GM11168 (cell line): Measurements from ENCODE around the gene NELL1.

Source experiments
- in situ Hi-C: fragments of 300-500 bp; cut with MboI; formaldehyde crosslinking; loops from one replicate; pipeline ENCODE4 v1.12.0; 2022; ENCODE audit warnings: low sequenced_read_pairs; ENCODE audit not compliant: unreplicated experiment

NELL1 gene

GRCh38 chr11:21501245-21501644, 831.9 kb downstream of the NELL1 start:
- in situ Hi-C loops, result loop anchor here (25.0 kb wide), 1 partner anchor 839 kb away; the partner anchor contains the start of gene NELL1

- in situ Hi-C loops, result loop anchor here (25.0 kb wide), 1 partner anchor 843 kb away; the partner anchor contains the start of gene NELL1
Measured at GRCh38 chr11:21505070-21505469, 835.7 kb downstream of the NELL1 start.

GRCh38 chr11:21511835-21512440, 842.6 kb downstream of the NELL1 start:
- in situ Hi-C loops, result loop anchor here (25.0 kb wide), 1 partner anchor 850 kb away; the partner anchor contains the start of gene NELL1

- in situ Hi-C loops, result loop anchor here (25.0 kb wide), 1 partner anchor 852 kb away; the partner anchor contains the start of gene NELL1
Measured at GRCh38 chr11:21514316-21514715, 844.9 kb downstream of the NELL1 start.

GRCh38 chr11:21520244-21520643, 850.9 kb downstream of the NELL1 start:
- in situ Hi-C loops, result loop anchor here (25.0 kb wide), 1 partner anchor 858 kb away; the partner anchor contains the start of gene NELL1

- in situ Hi-C loops, result no loop called here
Measured at GRCh38 chr11:21529187-21529586, 859.8 kb downstream of the NELL1 start.

GRCh38 chr11:21534288-21534687, 864.9 kb downstream of the NELL1 start:
- in situ Hi-C loops, result no loop called here

- in situ Hi-C loops, result no loop called here
Measured at GRCh38 chr11:21537980-21538379, 868.6 kb downstream of the NELL1 start.

GRCh38 chr11:21541187-21541751, 871.9 kb downstream of the NELL1 start:
- in situ Hi-C loops, result no loop called here

GRCh38 chr11:21543901-21544300, 874.5 kb downstream of the NELL1 start:
- in situ Hi-C loops, result no loop called here

GRCh38 chr11:21545699-21546098, 876.3 kb downstream of the NELL1 start:
- in situ Hi-C loops, result no loop called here

- in situ Hi-C loops, result no loop called here
Measured at GRCh38 chr11:21546703-21547102, 877.3 kb downstream of the NELL1 start.

GRCh38 chr11:21552911-21553310, 883.5 kb downstream of the NELL1 start:
- in situ Hi-C loops, result no loop called here

GRCh38 chr11:21553795-21554194, 884.4 kb downstream of the NELL1 start:
- in situ Hi-C loops, result no loop called here

GRCh38 chr11:21554284-21554683, 884.9 kb downstream of the NELL1 start:
- in situ Hi-C loops, result no loop called here

- in situ Hi-C loops, result no loop called here
Measured at GRCh38 chr11:21556926-21557325, 887.5 kb downstream of the NELL1 start.

GRCh38 chr11:21560466-21560975, 891.1 kb downstream of the NELL1 start:
- in situ Hi-C loops, result no loop called here

- in situ Hi-C loops, result no loop called here
Measured at GRCh38 chr11:21561581-21561980, 892.2 kb downstream of the NELL1 start.

GRCh38 chr11:21564095-21564494, 894.7 kb downstream of the NELL1 start:
- in situ Hi-C loops, result no loop called here

GRCh38 chr11:21564833-21565682, 895.7 kb downstream of the NELL1 start:
- in situ Hi-C loops, result no loop called here
